ENCODE data around the gene NUDT4.
A peak's percentile ranks its signal among the peaks of the same experiment; 100 is the strongest.
"Not testable (repeated sequence)": the region's sequence is repeated elsewhere in the genome, so short reads cannot be mapped to it uniquely, and the experiment has no call there.

The NUDT4 gene

GRCh38 chr12:93408813-93409212 is 31.1 kb downstream of the NUDT4 start:
- Mint-ChIP-seq H3K4me1 (peaks cover 15% of the 10 kb centered on the region), H3K36me3 (ENCODE audit: low read depth) (peaks cover 68% of the 10 kb centered on the region), H3K9me3 (no peaks in the 10 kb centered on the region), H3K27ac (peak overlapping the region; percentile 16), H3K27me3 (ENCODE audit: low read depth, poor library complexity) (no peaks in the 10 kb centered on the region), H3K4me3 (no peak overlapping the region)
- no peak for TF ChIP-seq CTCF (IDR thresholded peaks at IDR 0.05)
- DNase-seq: no peak

DNA sequence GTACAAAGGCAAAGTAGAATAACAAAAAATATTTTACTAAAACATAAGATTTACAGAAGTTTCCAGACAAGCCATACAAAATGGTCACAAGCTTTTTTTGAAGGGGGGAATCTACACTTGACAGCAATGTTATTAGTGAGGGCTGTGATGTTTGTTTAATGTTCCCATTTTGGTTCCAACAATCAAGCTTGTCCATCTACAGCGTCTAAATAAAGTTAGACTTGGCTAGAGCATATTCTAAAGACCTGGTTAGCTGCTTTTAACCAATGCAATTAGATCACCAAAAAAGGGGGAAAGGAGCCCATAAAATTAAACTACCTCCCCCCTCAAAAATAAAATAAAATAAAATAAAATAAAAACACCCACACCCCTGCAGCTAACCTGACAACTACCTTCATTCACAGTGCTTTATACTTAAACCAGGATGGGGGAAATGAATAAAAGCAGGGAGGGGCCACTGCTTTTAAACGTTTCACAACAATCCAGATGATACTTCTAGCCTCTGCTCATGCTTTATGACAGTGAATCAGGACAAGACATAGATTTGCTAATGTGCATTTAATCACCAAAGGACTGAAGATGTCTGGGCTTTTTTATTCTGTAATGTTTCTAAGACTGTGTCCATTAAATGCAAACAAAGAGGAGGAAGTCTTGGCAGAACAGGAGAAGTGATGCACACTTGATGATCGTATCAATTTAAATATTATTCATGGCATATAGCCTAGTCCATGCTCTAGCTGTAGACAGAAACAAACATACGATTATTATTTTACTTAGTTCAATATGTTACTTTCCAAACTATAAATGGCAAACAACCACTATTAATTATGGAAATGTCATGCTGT is 31.8 kb downstream of the NUDT4 start:
- H3K36me3 Mint-ChIP-seq (ENCODE audit: low read depth): peaks cover 70% of the 10 kb centered on the region
- not testable (repeated sequence) for H3K9me3 Mint-ChIP-seq

DNA sequence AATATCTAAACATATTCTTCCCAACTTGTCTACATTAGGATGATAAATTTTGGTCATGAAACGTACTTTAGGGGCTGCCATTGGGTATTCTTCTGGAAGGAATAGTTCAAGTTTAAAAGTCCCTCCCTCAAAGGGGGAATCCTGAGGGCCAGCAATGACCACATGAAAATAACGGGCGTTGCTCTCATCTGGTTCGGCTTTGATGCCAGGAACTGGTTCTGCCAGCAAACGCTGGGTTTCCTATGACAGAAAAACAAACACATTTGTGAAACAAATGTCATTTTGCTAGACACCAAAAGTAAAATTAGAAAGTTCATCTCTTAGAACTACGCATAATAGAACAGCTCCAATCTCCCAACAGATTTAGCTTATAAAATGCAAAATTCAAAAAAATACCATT is 33.3 kb downstream of the NUDT4 start:
- not testable (repeated sequence) for H3K4me3 Mint-ChIP-seq; H3K9me3 Mint-ChIP-seq; H3K27me3 Mint-ChIP-seq (ENCODE audit: low read depth, poor library complexity); DNase-seq
- peaks cover 75% of the 10 kb centered on the region for H3K36me3 Mint-ChIP-seq (ENCODE audit: low read depth)
- H3K4me1 Mint-ChIP-seq: peaks cover 20% of the 10 kb centered on the region
- peak overlapping the region; percentile 30 for H3K27ac Mint-ChIP-seq

More for the DNA sequence above, 31.8 kb downstream of the NUDT4 start:
- Mint-ChIP-seq H3K27ac (peak overlapping the region; percentile 14), H3K4me1 (peaks cover 19% of the 10 kb centered on the region)
- not testable (repeated sequence) for H3K27me3 Mint-ChIP-seq (ENCODE audit: low read depth, poor library complexity); H3K4me3 Mint-ChIP-seq; DNase-seq

DNA sequence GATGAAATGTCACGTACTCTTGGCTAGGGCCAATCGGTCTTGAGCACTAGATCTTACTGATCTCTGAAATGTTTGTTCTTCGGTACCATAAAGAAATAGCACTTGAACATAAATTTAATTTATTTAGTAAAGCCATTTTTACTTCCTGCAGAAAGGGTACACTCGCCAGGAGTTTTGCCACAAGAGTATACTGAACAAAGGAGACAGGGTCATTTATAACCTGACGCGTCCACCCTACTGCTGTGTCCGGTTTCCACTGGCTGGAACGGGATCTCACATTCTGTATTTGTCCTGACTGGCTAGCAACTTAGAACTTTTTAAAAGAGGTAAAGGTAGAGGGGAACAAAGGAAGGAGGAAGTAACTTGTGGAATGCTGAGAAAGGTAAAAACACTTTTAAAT is 34.7 kb downstream of the NUDT4 start:
- Mint-ChIP-seq H3K27ac (peak overlapping the region; percentile 98), H3K4me1 (peaks cover 20% of the 10 kb centered on the region), H3K36me3 (ENCODE audit: low read depth) (peaks cover 65% of the 10 kb centered on the region)
- H3K4me3 Mint-ChIP-seq; H3K27me3 Mint-ChIP-seq (ENCODE audit: low read depth, poor library complexity); DNase-seq; H3K9me3 Mint-ChIP-seq: not testable (repeated sequence)

GRCh38 chr12:93413064-93413463 is 35.3 kb downstream of the NUDT4 start:
- TF ChIP-seq CTCF (IDR thresholded peaks at IDR 0.05): no peak
- Mint-ChIP-seq H3K4me3 (no peak overlapping the region), H3K27ac (peak overlapping the region; percentile 55), H3K36me3 (ENCODE audit: low read depth) (peaks cover 58% of the 10 kb centered on the region), H3K27me3 (ENCODE audit: low read depth, poor library complexity) (no peaks in the 10 kb centered on the region), H3K9me3 (no peaks in the 10 kb centered on the region), H3K4me1 (peaks cover 20% of the 10 kb centered on the region)
- no peak for DNase-seq

DNA sequence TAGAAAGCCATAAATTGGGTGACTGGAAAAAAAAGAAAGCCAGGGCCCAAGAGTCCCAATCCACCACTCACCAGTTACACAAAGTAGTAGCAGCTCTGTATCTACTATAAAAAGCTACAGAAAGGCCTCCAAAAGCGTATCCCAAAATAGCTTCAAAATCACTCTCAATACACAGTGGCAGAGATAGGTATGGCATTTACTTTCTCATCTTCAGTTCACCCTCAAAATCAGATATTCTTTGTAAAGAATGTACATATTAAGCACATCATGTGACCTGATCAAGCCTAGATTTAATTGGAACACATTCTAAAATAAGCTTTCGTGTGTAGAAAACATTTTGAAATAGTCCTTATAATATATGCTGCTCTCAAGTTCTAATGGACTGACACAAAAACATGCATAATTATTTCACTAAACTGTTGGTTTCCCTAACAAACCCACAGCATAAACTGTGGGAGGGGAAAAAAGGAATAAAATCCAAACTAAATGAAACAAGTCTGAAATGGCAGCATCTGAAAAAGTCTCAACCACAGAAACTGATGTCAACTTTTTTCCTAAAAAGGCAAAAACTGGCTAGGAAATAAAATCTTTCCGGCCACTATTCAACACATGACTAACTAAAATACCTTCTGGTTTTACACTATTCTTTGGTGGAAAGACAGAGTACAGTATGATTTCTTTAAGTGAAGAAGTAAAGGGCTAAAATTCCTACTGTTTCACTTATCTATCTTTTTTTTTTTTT is 38.2 kb downstream of the NUDT4 start:
- TF ChIP-seq CTCF (IDR thresholded peaks at IDR 0.05): no peak
- no peaks in the 10 kb centered on the region for H3K9me3 Mint-ChIP-seq
- DNase-seq: no peak
- H3K4me3 Mint-ChIP-seq: no peak overlapping the region
- peaks cover 37% of the 10 kb centered on the region for H3K36me3 Mint-ChIP-seq (ENCODE audit: low read depth)
- peaks cover 28% of the 10 kb centered on the region for H3K4me1 Mint-ChIP-seq
- H3K27me3 Mint-ChIP-seq (ENCODE audit: low read depth, poor library complexity): peaks cover 4% of the 10 kb centered on the region
- peak overlapping the region; percentile 4 for H3K27ac Mint-ChIP-seq

DNA sequence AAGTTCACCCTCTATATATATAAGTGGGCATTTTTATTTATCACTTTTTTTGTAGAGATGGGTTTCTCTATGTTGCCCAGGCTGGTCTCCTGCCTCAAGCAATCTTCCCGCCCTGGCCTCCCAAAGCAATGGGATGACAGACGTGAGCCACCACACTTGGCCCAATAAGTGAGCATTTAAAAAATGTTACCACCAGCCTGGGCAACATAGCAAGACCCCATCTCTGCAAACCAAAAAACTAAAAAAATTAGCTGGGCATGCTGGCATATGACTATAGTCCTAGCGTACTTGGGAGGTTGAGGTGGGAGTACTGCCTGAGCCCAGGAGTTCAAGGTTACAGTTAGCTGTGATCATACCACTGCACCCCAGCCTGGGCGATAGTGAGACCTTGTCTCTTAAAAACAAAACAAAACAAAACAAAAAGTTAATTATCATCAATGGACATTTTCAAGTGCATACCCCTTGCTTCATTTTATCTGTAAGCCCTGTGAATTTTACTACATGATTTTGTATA is 40.3 kb downstream of the NUDT4 start:
- TF ChIP-seq CTCF (IDR thresholded peaks at IDR 0.05): no peak
- peaks cover 28% of the 10 kb centered on the region for H3K4me1 Mint-ChIP-seq
- DNase-seq: no peak
- peaks cover 4% of the 10 kb centered on the region for H3K27me3 Mint-ChIP-seq (ENCODE audit: low read depth, poor library complexity)
- H3K4me3 Mint-ChIP-seq: no peak overlapping the region
- no peak overlapping the region for H3K27ac Mint-ChIP-seq
- no peaks in the 10 kb centered on the region for H3K9me3 Mint-ChIP-seq
- H3K36me3 Mint-ChIP-seq (ENCODE audit: low read depth): peaks cover 22% of the 10 kb centered on the region
